ENCODE measurements around the gene LMAN2. TPM values are rescaled to one million over a fixed set of nuclear protein-coding genes. Genes with fewer than 3 reads are reported as not detected.

Gene LMAN2
- polyA plus RNA-seq, 2 of the 4 experiments (the other 2 are of a cell fraction), result 123 to 210 TPM

- DNase-seq (ENCODE audit: low read depth in 1 of 2, low spot score in 1 of 2) (no peak), FAIRE-seq (no peak), ATAC-seq (no peak)
- WGBS (ENCODE audit: missing lambda C conversion rate), result 78% methylated on average over 10 of the region's 12 CpGs
- no peaks in the 10 kb centered on the region for H3K9me3 ChIP-seq
- peak overlapping the region; percentile 100 for H3K4me2 ChIP-seq
- H3K27ac ChIP-seq, result peak overlapping the region in 1 of 2 experiments; percentile 89; a peak in 2 of 6 replicates
- H3K4me3 ChIP-seq, result no peak overlapping the region
- ChIA-PET CTCF (interaction anchor here (0.6 to 33.9 kb wide), 10 partner anchors 13 to 261 kb away, joined by 3 to 1107 read pairs (median 6); partner anchors contain the start of genes F12, LMAN2, PFN3 and SLC34A1), POLR2A (no interaction called here)
- TF ChIP-seq CEBPB (IDR thresholded peaks at IDR 0.05), result no peak
- no peak for TF ChIP-seq MYC (IDR thresholded peaks at IDR 0.05; ENCODE audit: borderline replicate concordance, low read length)
- TF ChIP-seq MAZ (IDR thresholded peaks at IDR 0.05; ENCODE audit: borderline replicate concordance, low read depth, low read length), result no peak
- no peak for TF ChIP-seq ATOH8 (CRISPR knock-in tag; IDR thresholded peaks at IDR 0.05; ENCODE audit: low read depth)
- TF ChIP-seq RCOR1 (IDR thresholded peaks at IDR 0.05; ENCODE audit: low read depth, low read length), result no peak
- no peak for TF ChIP-seq GATA3 (IDR thresholded peaks at IDR 0.05; ENCODE audit: borderline replicate concordance)
- no peak for TF ChIP-seq EHF (CRISPR knock-in tag; IDR thresholded peaks at IDR 0.05)
- no peak for TF ChIP-seq MAX (IDR thresholded peaks at IDR 0.05)
- TF ChIP-seq TFCP2L1 (CRISPR knock-in tag; IDR thresholded peaks at IDR 0.05), result no peak
- TF ChIP-seq HEYL (CRISPR knock-in tag; IDR thresholded peaks at IDR 0.05), result no peak
- no peak for TF ChIP-seq POLR2A (IDR thresholded peaks at IDR 0.05; ENCODE audit: low read length)
- TF ChIP-seq HDAC2 (IDR thresholded peaks at IDR 0.05), result no peak
- no peak for TF ChIP-seq TP53 (CRISPR knock-in tag; IDR thresholded peaks at IDR 0.05)
- TF ChIP-seq KDM5A (IDR thresholded peaks at IDR 0.05), result no peak
- no peak for TF ChIP-seq EHMT2 (IDR thresholded peaks at IDR 0.05; ENCODE audit: low read depth)
- no peak for TF ChIP-seq HOXA7 (CRISPR knock-in tag; IDR thresholded peaks at IDR 0.05)
- TF ChIP-seq RARB (CRISPR knock-in tag; IDR thresholded peaks at IDR 0.05), result no peak
- peaks cover 17% of the 10 kb centered on the region; the same call in 2 of the 3 replicates for H3K4me1 ChIP-seq
Observed at GRCh38 chr5:177372034-177372896, 20.8 kb upstream of the LMAN2 start.

GRCh38 chr5:177371120-177372033, 19.9 kb upstream of the LMAN2 start:
- Histone ChIP-seq H3K4me1 (peaks cover 17% of the 10 kb centered on the region; the same call in 2 of the 3 replicates), H3K4me3 (peak overlapping the region; percentile 48), H3K9me3 (no peaks in the 10 kb centered on the region), H3K4me2 (peak overlapping the region; percentile 100), H3K27ac (peak overlapping the region; percentile 69 to 89)
- no peak for FAIRE-seq
- TF ChIP-seq POLR2A (IDR thresholded peaks at IDR 0.05; ENCODE audit: low read length) (peak; percentile 20; the same call in 1 of the 2 replicates), HMGXB4 (CRISPR knock-in tag; IDR thresholded peaks at IDR 0.05; ENCODE audit: borderline replicate concordance) (no peak), USF2 (IDR thresholded peaks at IDR 0.05) (no peak), ZFP36 (IDR thresholded peaks at IDR 0.05; ENCODE audit: borderline replicate concordance, partially characterized antibody) (no peak), MAFK (IDR thresholded peaks at IDR 0.05; ENCODE audit: partially characterized antibody) (no peak), HES2 (IDR thresholded peaks at IDR 0.05) (no peak), RAD21 (conservative IDR thresholded peaks at IDR 0.05 in 1 of 2, IDR thresholded peaks at IDR 0.05 in 1 of 2) (0 out of 5 replicates have a peak, but pooled peaks of 1 of the 2 experiments have one; percentile 33), JUN (IDR thresholded peaks at IDR 0.05) (0 out of 5 replicates have a peak, but pooled peaks of 1 of the 2 experiments have one; percentile 24)
- WGBS (ENCODE audit: missing lambda C conversion rate), result 52% methylated on average over 18 of the region's 26 CpGs
- CTCF ChIA-PET, result interaction anchor here (0.6 to 33.9 kb wide), 18 partner anchors 11 to 258 kb away, joined by 3 to 1107 read pairs (median 7); partner anchors contain the start of genes F12, GRK6, LMAN2 and PFN3
- POLR2A ChIA-PET, result interaction anchor here (0.6 to 1.5 kb wide), 8 partner anchors 10 to 55 kb away, joined by 4 to 12 read pairs (median 4); partner anchors contain the start of gene LMAN2
- ATAC-seq, result no peak
- no peak for DNase-seq (ENCODE audit: low read depth in 1 of 2, low spot score in 1 of 2)
